ENCODE measurements around the gene FKBP9.
"Not testable (repeated sequence)": the region's sequence is repeated elsewhere in the genome, so short reads cannot be mapped to it uniquely, and the experiment has no call there.

The FKBP9 gene

GRCh38 chr7:32957326-32958045 lies at the start of gene FKBP9:
Gene FKBP9 (plus strand): TSS chr7:32957440. CDS start chr7:32957574, 134 bp downstream.
- TF ChIP-seq CTCF (conservative IDR thresholded peaks at IDR 0.05; ENCODE audit: low read depth, low read length), result no peak
- peak; percentile 41 for DNase-seq (ENCODE audit: low read depth)
- peak within 1 kb of the TSS; percentile 81 for H3K4me3 ChIP-seq (ENCODE audit: low read length)

DNA sequence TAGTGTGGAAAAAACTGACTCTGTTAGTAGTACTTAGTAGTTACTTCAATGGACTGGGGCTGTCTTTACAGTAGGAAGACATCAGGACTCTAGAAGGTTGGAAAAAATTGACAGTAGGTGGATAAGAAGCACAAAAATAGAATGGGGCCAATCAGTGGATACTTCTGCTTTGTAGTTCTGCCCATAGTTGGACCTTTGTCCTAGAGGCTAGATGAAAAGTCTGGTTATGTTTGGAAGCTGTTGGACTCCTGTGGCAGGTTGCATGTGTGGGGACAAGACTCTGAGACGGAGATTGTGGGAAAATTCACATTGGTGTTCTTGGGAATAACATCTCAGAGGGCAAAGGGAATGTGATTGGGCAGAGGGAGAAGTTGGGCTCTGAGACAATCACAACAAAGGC lies 47.0 kb upstream of the FKBP9 start:
- no peak for TF ChIP-seq CTCF (conservative IDR thresholded peaks at IDR 0.05; ENCODE audit: low read depth, low read length)
- DNase-seq (ENCODE audit: low read depth), result no peak
- no peak overlapping the region for H3K4me3 ChIP-seq (ENCODE audit: low read length)

DNA sequence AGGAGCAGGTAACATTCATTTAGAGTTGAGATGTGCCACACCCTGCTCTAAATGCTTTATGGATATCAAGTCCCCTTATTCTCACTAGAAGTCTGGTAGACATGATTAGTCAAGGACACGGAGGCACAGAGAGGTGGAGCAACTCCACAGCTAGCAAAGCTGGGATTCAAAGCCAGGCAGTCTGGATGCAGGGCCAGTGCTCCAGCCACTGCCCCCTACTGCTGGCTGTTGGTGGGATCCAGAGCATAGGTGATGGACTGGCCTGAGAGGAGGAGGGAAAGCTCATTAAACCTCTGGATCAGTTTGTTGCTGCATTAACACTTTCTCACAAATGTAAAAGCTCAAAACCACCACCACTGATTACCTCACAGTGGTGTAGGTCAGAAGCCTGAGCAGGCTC lies 43.1 kb upstream of the FKBP9 start:
- no peak overlapping the region for H3K4me3 ChIP-seq (ENCODE audit: low read length)
- TF ChIP-seq CTCF (conservative IDR thresholded peaks at IDR 0.05; ENCODE audit: low read depth, low read length), result no peak

DNA sequence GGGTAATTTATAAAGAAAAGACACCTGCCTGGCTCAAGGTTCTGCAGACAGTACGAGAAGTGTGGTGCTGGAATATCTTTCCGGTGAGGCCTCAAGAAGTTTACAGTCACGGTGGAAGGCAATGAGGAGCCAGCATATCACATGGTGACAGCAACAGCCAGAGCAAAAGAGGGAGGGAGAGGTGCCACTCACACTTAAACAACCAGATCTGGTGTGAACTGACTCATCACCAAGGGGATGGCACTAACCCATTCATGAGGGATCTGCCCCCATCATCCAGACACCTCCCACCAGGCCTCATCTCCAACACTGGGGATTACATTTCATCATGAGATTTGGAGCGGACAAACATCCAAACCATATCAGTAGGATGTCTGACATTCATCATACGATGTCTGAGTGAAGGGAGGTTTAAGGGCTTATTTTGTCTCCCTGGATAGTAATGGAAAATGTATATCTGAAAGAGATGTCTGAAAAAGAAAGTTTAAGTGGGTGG lies 42.2 kb upstream of the FKBP9 start:
- no peak overlapping the region for H3K4me3 ChIP-seq (ENCODE audit: low read length)
- DNase-seq (ENCODE audit: low read depth), result no peak
- no peak for TF ChIP-seq CTCF (conservative IDR thresholded peaks at IDR 0.05; ENCODE audit: low read depth, low read length)

More for the DNA sequence above, 43.1 kb upstream of the FKBP9 start:
- DNase-seq (ENCODE audit: low read depth), result no peak

DNA sequence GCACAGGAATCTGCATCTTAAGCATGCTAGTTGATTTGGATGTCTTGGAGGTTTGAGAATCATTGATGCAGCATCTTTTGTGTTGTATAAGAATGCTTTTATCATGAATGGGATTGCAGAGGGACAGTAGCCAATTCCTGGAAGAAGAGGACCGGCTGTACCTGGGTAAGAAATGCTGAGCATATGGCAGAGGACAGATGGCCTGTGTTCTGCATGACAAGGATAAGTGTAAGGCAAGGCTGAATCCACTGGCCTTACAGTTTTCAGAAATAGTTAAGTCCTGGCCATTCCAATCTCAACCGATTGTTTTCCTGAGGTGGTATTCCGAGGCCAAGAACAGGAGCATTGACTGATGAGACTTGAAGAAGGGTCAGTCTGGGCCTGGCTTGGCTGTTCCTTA lies 41.2 kb upstream of the FKBP9 start:
- no peak for DNase-seq (ENCODE audit: low read depth)
- no peak overlapping the region for H3K4me3 ChIP-seq (ENCODE audit: low read length)
- no peak for TF ChIP-seq CTCF (conservative IDR thresholded peaks at IDR 0.05; ENCODE audit: low read depth, low read length)

GRCh38 chr7:32916994-32917393 lies 40.2 kb upstream of the FKBP9 start:
- not testable (repeated sequence) for DNase-seq (ENCODE audit: low read depth); H3K4me3 ChIP-seq (ENCODE audit: low read length)

GRCh38 chr7:32921896-32922295 lies 35.3 kb upstream of the FKBP9 start:
- no peak for TF ChIP-seq CTCF (conservative IDR thresholded peaks at IDR 0.05; ENCODE audit: low read depth, low read length)
- H3K4me3 ChIP-seq (ENCODE audit: low read length), result no peak overlapping the region
- DNase-seq (ENCODE audit: low read depth), result no peak
